ENCODE measurements around the gene ARL6IP4.

- no peak for TF ChIP-seq CTCF (IDR thresholded peaks at IDR 0.05 in 4 of 5, conservative IDR thresholded peaks at IDR 0.05 in 1 of 5)
- no peak for TF ChIP-seq POLR2A (IDR thresholded peaks at IDR 0.05)
These were observed 20.1 kb downstream of the ARL6IP4 start for GRCh38 chr12:123000578-123000977.
